ENCODE results near the gene AOC3.
"Not testable (repeated sequence)": the region's sequence is repeated elsewhere in the genome, so short reads cannot be mapped to it uniquely, and the experiment has no call there.

Gene AOC3

DNA sequence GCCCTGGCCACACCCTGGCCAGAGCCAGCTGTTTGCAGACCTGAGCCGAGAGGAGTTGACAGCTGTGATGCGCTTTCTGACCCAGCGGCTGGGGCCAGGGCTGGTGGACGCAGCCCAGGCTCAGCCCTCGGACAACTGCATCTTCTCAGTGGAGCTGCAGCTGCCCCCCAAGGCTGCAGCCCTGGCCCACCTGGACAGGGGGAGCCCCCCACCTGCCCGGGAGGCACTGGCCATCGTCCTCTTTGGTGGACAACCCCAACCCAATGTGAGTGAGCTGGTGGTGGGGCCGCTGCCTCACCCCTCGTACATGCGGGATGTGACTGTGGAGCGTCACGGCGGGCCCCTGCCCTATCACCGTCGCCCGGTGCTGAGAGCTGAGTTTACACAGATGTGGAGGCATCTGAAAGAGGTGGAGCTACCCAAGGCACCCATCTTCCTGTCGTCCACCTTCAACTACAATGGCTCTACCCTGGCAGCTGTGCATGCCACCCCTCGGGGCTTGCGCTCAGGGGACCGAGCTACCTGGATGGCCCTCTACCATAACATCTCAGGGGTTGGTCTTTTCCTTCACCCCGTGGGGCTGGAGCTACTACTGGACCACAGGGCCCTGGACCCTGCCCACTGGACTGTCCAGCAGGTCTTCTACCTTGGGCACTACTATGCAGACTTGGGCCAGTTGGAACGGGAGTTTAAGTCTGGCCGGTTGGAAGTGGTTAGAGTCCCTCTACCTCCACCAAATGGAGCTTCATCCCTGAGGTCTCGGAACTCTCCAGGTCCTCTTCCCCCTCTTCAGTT is 6.0 kb upstream of the AOC3 start:
- no peak for ATAC-seq

DNA sequence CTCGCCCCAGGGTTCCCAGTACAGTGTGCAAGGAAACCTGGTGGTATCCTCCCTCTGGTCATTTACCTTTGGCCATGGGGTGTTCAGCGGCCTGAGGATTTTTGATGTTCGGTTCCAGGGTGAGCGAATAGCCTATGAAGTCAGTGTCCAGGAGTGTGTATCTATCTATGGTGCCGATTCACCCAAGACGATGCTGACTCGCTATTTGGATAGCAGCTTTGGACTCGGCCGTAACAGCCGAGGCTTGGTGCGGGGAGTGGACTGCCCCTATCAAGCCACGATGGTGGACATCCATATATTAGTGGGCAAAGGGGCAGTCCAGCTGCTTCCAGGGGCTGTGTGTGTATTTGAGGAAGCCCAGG is 5.5 kb upstream of the AOC3 start:
- ATAC-seq = no peak

DNA sequence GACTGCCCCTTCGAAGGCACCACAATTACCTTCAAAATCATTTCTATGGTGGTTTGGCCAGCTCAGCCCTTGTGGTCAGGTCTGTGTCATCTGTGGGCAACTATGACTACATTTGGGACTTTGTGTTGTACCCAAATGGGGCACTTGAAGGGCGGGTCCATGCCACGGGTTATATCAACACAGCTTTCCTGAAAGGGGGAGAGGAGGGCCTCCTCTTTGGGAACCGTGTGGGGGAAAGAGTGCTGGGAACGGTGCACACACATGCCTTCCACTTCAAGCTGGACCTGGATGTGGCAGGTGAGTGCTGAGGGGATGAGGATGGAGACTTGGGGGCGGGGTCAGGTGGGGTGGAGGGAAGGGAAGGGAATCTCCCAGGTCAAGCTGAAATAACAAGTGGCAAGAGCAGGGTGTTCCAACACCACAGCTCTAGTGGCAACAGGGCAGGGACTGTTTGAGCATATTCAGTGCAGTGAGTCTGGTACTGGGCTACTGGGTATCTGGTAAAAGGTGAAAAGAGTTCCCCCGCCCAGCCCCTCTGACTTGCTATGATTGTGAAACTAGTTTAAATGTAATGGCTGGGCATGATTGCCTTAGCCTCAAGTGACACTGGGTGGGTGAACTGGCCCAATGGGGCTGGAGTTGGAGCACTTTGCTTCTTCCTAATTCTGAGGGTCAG is 4.9 kb upstream of the AOC3 start:
- peak; percentile 78 to 83 for ATAC-seq

DNA sequence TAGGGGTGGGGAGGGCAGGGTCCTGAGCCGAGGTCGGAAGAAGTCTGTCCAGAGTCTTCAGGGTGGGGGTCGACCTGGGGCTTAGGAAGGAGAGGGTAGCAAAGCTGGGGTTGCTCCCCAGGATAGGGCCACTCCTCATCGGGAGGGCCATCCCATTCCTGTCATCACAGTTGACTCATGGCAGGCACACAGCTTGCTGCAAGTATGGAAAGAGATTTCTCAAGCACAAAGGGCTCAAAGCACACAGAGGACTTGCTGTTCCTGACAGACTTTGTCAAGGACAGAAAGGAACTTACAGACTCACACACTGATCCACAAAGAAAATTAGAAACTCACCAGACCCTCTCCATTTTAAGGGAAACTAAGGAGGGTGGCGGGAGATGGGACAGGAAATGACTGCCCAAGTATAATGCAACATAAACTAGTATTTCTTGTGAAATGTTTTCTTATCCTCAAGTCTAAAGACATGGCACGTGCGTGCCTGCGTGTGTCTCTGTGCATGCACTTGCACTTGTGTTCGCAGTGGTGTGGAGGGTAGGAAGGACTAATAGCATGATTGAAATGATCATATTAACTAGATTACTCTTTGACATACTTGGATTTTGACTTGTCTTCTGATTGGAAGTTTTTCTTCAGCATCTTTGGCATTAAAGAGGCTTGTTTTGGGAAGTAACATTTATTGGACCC is 4.3 kb upstream of the AOC3 start:
- no peak for ATAC-seq

DNA sequence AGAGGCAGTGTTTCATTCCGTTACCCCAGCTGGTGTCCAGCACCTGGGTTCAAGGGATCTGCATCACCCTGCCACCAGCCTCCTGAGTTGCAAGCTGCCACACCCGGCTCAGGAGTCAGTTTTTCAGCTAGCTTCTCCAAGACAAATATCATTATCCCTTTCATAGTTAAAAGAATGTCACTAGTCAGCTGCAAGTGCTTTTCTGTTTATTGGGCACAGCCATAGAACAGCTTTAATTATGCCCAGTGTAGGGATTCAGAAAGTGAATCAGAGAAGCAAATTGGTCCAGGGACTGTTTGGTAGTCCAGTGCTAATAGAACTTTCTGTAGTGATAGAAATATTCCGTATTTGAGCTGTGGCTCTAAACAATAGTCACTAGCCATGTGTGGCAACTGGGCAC is 2.9 kb upstream of the AOC3 start:
- ATAC-seq = no peak

DNA sequence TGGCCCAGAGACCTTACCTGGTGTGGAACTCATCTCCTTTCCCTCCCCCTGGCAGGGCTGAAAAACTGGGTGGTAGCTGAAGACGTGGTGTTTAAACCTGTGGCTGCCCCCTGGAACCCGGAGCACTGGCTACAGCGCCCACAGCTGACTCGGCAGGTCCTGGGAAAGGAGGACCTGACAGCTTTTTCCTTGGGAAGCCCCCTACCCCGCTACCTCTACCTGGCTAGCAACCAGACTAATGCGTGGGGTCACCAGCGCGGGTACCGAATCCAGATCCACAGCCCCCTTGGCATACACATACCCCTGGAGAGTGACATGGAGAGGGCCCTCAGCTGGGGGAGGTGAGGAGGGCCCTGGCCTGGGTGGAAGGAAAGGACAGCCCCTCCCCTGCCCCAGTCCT is 2.0 kb upstream of the AOC3 start:
- no peak for ATAC-seq

DNA sequence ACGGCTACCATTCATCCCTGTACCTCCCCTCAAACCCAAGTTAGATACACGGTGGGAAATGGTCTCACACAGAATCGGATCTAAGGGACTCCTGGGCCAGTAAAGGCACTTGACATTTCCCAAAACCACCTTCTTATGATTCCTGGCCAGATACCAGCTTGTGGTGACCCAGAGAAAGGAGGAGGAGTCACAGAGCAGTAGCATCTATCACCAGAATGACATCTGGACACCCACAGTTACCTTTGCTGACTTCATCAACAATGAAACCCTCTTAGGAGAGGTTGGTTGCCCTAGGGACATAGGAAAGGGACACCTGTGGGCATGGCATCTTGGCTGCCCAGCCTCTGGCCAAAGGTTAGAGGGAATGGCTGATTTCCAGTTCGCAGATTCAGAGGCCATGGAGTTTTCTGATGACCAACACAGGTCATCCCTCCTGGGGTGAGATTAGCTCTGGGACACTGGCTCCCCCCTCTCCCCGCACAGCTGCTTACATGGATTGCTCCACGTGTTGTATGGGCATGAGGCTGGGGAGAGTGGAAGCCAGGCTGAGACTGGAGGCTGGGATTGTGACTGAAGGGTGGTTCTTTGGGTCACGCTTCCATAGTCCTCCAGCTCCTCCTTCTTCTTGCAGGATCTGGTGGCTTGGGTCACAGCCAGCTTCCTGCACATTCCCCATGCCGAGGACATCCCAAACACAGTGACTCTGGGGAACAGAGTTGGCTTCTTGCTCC is 1.4 kb upstream of the AOC3 start:
- no peak for ATAC-seq

DNA sequence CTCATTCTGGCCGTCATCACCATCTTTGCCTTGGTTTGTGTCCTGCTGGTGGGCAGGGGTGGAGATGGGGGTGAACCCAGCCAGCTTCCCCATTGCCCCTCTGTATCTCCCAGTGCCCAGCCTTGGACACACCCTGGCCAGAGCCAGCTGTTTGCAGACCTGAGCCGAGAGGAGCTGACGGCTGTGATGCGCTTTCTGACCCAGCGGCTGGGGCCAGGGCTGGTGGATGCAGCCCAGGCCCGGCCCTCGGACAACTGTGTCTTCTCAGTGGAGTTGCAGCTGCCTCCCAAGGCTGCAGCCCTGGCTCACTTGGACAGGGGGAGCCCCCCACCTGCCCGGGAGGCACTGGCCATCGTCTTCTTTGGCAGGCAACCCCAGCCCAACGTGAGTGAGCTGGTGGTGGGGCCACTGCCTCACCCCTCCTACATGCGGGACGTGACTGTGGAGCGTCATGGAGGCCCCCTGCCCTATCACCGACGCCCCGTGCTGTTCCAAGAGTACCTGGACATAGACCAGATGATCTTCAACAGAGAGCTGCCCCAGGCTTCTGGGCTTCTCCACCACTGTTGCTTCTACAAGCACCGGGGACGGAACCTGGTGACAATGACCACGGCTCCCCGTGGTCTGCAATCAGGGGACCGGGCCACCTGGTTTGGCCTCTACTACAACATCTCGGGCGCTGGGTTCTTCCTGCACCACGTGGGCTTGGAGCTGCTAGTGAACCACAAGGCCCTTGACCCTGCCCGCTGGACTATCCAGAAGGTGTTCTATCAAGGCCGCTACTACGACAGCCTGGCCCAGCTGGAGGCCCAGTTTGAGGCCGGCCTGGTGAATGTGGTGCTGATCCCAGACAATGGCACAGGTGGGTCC is 607 bp downstream of the AOC3 start:
- ATAC-seq = not testable (repeated sequence)

DNA sequence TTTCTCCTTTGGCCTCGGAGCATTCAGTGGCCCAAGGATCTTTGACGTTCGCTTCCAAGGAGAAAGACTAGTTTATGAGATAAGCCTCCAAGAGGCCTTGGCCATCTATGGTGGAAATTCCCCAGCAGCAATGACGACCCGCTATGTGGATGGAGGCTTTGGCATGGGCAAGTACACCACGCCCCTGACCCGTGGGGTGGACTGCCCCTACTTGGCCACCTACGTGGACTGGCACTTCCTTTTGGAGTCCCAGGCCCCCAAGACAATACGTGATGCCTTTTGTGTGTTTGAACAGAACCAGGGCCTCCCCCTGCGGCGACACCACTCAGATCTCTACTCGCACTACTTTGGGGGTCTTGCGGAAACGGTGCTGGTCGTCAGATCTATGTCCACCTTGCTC is 1.4 kb downstream of the AOC3 start:
- ATAC-seq = no peak

DNA sequence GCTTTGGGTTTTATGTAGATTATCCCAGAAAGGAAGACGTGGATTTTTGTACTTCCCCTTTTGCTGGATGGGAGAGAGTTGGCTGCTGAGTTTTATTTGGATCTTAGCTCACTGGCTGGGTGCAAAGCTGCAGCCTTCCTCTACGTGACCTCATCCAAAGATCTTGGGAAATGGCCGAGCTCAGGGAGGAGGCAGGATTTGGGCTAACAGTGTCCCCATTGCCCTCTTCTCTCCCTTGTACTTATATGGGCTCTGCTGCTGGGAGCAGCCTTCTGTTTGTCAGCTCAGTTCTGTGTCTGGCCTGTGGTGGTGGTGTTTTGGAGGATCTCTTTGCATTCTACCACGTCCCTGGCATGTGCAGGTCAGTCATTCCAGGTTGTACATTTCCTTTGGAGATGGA is 2.0 kb downstream of the AOC3 start:
- no peak for ATAC-seq

DNA sequence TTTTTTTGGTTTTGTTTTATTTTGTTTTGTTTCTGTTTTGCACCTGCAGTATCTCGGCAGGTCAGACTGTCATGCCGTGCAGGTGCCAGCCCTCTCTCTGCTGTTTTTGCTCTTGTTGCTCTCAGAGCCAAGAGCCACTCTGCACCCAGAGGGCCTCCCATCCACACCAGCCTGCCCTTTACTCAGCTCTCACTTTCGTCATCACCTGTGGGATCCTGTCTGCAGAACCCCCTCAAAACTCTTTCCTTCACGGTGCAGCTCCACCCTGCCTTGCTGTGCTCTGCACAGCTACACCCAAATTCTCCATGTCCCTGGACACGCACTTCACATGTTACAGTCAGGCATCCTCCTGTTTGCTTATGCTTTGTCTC is 2.6 kb downstream of the AOC3 start:
- ATAC-seq = no peak

DNA sequence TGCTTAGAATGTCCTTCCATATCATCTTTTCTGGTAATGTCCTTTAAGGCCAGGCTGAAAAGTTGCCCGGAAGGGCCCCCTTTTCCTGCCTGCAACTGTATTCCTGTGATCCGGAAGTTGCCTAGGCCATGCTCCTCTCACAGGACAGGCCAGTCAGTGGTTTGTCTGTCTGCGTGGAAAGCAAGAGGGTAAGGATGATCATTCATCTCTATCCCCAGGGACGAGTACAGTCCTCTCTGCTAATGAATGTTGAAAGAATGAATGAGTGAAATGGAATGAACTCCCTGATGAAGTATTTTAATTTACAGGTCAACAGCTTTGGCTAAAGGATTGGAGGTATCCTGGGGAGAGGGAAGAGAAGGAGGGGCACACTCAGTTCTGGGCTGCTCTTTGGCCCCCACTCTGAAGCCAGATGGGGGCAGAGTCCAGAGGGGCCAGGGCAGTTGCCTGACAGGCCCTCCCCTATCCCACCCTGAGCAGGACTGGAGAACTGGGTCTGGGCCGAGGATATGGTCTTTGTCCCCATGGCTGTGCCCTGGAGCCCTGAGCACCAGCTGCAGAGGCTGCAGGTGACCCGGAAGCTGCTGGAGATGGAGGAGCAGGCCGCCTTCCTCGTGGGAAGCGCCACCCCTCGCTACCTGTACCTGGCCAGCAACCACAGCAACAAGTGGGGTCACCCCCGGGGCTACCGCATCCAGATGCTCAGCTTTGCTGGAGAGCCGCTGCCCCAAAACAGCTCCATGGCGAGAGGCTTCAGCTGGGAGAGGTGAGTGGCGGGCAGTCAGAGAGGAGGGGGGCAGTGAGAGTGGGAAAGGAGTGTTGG is 3.2 kb downstream of the AOC3 start:
- ATAC-seq = no peak

DNA sequence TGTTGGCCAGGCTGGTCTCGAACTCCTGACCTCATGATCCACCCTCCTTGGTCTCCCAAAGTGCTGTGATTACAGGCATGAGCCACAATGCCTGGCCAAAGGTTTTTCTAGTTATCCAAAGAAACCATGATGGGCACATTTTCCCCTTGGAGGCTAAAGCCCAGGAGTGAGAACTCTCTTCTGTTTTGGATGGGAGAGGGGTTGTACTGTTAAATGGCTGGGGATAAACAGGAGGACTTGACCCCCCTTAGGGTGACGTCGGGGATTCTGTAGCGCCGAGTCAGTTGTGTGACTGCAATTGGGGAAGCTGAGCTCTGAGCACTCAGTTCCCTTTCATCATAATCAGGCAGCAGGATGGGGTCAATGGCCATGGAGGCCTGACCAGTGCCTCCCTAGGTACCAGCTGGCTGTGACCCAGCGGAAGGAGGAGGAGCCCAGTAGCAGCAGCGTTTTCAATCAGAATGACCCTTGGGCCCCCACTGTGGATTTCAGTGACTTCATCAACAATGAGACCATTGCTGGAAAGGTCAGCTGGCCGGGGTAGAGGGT is 4.1 kb downstream of the AOC3 start:
- ATAC-seq = no peak

DNA sequence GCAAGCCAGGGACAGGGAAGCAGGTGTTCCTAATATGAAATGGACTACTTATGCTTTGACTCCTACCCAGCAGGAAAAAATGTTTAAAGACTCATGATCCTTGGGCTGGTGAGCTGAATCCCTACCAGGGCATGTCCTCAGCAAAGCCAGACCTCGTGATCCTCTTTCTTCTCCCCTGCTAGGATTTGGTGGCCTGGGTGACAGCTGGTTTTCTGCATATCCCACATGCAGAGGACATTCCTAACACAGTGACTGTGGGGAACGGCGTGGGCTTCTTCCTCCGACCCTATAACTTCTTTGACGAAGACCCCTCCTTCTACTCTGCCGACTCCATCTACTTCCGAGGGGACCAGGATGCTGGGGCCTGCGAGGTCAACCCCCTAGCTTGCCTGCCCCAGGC is 5.1 kb downstream of the AOC3 start:
- not testable (repeated sequence) for ATAC-seq

DNA sequence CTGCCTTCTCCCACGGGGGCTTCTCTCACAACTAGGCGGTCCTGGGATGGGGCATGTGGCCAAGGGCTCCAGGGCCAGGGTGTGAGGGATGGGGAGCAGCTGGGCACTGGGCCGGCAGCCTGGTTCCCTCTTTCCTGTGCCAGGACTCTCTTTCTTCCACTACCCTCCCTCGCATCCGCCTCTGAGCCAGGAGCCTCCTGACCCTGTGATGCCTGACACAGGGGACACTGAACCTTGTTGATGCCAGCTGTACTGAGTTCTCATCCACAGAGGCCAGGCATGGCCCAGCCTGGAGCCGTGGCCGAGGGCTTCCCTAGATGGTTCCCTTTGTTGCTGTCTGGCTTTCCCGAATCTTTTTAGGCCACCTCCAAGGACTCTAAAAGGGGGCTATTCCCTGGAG is 5.5 kb downstream of the AOC3 start:
- not testable (repeated sequence) for ATAC-seq

DNA sequence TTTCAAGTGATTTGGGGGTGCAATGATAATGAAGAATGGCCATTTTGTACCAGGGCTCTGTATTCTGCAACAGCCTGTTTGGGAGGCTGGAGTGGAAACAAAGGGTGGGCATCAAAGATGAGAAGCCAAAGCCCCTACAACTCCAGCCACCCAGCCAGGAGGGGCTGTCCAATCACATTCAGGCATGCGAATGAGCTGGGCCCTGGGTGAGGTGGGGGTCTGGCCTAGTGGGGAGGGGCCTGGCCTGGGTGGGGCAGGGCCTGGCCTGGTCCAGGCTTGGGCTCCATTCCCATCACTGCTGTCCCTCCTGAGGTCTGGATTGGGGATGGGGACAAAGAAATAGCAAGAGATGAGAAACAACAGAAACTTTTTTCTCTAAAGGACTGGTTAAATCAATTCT is 6.4 kb downstream of the AOC3 start:
- ATAC-seq = no peak

DNA sequence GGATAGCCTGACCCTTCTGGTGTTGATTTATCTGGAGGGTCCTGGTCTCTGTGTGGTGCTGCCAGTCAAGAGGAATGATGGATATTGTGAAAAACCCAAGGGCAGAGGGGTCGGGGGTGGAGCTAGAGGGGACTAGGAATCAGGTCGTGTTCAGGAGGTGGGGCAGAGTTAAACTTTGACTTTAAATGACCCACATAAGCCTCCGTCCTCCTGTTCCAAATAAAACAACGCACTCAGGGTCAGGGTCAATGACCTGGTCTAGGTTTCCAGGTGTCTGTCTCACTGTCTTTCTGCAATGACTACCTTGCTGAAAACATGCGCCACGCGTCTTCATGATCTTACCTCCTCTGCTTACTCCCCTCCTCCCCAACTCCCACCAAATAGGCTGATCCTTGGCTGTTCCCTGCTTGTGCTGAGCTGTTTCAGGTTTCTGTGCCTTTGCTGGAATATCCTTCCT is 14.7 kb downstream of the AOC3 start:
- no peak for ATAC-seq

DNA sequence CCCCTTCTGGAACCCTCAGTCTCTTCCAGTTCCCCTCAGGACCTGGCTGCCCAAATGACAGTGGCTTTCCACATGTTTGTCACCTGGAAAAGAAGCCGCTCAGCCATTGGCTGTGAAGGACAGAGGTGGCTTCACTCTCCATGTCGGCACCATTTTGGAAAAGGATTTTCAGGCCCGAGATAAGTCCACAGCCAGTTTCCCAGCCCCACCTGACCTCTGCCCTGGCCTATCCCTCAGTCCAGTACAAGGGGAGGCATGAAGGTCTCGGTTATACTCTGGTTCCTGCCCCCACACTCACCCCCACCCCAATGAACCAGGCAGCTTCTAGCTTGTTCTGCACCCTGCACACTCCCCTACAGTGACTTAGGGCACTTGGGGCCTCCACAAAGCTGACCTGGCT is 15.2 kb downstream of the AOC3 start:
- ATAC-seq = no peak

DNA sequence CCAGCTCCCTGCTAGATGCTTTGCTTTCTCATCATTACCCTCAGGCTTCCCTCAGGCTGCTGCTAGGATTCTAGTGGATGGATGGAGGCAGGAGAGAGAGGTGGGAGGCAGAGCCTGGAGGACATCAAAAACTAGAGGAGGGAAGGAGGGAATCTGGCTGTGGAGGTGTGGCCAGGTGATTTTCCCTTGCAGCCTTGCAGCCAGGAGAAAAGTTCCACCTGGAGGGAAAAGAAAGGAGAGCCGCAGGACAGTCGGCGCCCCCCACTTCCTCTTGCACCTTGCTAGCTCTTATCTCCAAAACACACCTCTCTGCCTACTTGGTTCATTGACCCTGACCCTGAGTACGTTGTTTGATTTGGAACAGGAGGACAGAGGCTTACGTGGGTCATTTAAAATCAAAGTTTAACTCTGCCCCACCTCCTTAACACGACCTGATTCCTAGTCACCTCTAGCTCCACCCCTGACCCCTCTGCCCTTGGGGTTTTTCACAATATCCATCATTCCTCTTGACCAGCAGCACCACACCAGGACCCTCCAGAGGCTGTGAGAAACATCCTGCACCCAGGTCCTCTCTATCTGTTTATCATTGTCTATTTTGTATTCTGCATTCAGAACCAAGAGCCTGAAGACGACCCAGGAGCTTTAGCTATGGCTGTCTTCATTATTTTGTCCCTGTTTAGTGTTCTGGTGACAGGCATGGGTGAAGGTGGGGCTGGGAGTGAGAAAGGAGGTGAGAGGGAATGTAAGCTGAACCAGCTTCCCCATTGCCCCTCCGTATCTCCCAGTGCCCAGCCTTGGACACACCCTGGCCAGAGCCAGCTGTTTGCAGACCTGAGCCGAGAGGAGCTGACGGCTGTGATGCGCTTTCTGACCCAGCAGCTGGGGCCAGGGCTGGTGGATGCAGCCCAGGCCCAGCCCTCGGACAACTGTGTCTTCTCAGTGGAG is 15.9 kb downstream of the AOC3 start:
- ATAC-seq = no peak

Measured in activated CD4-positive, CD25-positive, alpha-beta regulatory T cell treated with anti-CD3 and anti-CD28 coated beads, Interleukin-2, amount 50 U/mL, for 24 hours (primary cell).